ENCODE measurements around the gene SLX1A.
"Not testable (repeated sequence)": the region's sequence is repeated elsewhere in the genome, so short reads cannot be mapped to it uniquely, and the experiment has no call there.

DNA sequence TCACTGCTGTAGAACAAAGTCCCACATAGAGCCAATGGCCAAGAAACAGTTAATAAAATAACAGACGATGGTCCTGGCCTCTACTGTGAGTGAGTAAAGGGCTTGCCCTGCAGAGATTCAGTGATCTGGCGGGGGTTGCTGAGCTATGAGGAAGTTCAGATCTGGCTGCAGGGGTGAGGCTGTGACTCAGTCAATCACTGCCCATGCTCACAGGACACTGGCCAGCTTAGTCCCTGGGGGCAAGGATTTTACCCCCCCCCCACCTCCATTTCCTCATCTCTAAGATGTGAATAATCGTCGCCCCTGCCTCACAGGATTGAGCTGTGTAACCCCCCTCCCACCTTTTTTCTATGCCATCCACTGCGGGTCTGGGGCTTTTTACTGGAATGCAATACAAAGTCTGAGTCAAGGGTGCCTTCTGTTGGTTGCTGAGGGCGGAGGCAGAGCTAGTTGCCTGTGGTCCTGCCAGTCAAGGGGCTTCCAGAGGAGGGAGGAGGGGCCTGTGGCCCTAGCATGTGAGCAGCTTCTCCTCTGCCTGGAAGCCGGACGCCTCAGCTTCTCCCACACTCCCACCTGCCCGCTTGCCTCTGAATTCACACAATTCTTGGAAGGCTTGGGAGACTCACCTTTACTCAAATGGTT lies 13.5 kb downstream of the SLX1A start:
- TF ChIP-seq, protein P1, sequence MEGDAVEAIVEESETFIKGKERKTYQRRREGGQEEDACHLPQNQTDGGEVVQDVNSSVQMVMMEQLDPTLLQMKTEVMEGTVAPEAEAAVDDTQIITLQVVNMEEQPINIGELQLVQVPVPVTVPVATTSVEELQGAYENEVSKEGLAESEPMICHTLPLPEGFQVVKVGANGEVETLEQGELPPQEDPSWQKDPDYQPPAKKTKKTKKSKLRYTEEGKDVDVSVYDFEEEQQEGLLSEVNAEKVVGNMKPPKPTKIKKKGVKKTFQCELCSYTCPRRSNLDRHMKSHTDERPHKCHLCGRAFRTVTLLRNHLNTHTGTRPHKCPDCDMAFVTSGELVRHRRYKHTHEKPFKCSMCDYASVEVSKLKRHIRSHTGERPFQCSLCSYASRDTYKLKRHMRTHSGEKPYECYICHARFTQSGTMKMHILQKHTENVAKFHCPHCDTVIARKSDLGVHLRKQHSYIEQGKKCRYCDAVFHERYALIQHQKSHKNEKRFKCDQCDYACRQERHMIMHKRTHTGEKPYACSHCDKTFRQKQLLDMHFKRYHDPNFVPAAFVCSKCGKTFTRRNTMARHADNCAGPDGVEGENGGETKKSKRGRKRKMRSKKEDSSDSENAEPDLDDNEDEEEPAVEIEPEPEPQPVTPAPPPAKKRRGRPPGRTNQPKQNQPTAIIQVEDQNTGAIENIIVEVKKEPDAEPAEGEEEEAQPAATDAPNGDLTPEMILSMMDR (IDR thresholded peaks at IDR 0.05 in 4 of 5, conservative IDR thresholded peaks at IDR 0.05 in 1 of 5), result not testable (repeated sequence)
- not testable (repeated sequence) for TF ChIP-seq POLR2A (IDR thresholded peaks at IDR 0.05)

Measured in gastrocnemius medialis (tissue), 4 donors.